Neural crest cell (in vitro differentiated cells): ENCODE measurements around the gene LCE4A. TPM values are rescaled to one million over a fixed set of nuclear protein-coding genes. Genes with fewer than 3 reads are reported as not detected.
"Not testable (repeated sequence)": the region's sequence is repeated elsewhere in the genome, so short reads cannot be mapped to it uniquely, and the experiment has no call there.

Experiments used
- DNase-seq: peaks from one replicate; pipeline ENCODE4 v3.0.0; 2021; ENCODE audit warnings: low read depth, mixed read lengths, low spot score
- H3K27ac Mint-ChIP-seq: one replicate; pipeline ENCODE4 v1.8.0; 2021; ENCODE audit warnings: mild to moderate bottlenecking, mixed read lengths; ENCODE audit not compliant: unreplicated experiment
- H3K27me3 Mint-ChIP-seq: 2 replicates; pipeline ENCODE4 v1.8.0; 2021; ENCODE audit warnings: low read depth, mild to moderate bottlenecking, mixed read lengths
- H3K36me3 Mint-ChIP-seq: 2 replicates; pipeline ENCODE4 v1.8.0; 2021; ENCODE audit warnings: low read depth, mild to moderate bottlenecking, mixed read lengths
- H3K4me1 Mint-ChIP-seq: 2 replicates; pipeline ENCODE4 v1.8.0; 2021; ENCODE audit warnings: mixed read lengths
- H3K4me3 Mint-ChIP-seq: one replicate; pipeline ENCODE4 v1.8.0; 2021; ENCODE audit warnings: mild to moderate bottlenecking, mixed read lengths
- H3K9me3 Mint-ChIP-seq: 2 replicates; pipeline ENCODE4 v1.8.0; 2021; ENCODE audit warnings: mixed read lengths
- total RNA-seq: library from RNA; stranded (reverse); gene quantifications from 2 replicates; pipeline ENCODE4 v1.2.1, GENCODE V29; 2021
- TF ChIP-seq, protein P1 (sequence below): fragments of 200-600 bp; sonication (generic); conservative IDR thresholded peaks from 2 replicates; pipeline ENCODE4 v1.5.0; 2021; ENCODE audit warnings: antibody characterized with exemption, mild to moderate bottlenecking

Gene LCE4A
- total RNA-seq, 1 donor from 2014 or later = not detected

DNA sequence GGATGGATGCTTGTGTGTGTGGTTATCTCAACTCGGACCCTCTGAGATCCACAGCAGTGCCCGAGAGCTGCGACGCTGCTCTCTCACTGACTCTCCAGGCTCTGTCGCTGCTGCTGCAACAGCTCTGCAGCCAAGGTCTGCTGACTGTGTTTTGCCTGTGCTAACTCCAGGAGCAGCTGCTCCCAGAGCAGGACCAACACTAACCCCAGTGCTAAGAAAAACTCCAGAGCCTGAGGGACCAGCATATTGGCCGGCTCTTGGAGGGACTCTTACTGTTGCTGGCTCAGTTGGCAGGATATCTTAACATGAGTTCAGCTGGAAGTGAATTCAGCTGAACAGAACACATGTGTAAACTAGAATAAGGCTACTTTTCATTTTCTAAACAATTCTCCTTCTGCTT lies 28.5 kb upstream of the LCE4A start:
- TF ChIP-seq, protein P1, sequence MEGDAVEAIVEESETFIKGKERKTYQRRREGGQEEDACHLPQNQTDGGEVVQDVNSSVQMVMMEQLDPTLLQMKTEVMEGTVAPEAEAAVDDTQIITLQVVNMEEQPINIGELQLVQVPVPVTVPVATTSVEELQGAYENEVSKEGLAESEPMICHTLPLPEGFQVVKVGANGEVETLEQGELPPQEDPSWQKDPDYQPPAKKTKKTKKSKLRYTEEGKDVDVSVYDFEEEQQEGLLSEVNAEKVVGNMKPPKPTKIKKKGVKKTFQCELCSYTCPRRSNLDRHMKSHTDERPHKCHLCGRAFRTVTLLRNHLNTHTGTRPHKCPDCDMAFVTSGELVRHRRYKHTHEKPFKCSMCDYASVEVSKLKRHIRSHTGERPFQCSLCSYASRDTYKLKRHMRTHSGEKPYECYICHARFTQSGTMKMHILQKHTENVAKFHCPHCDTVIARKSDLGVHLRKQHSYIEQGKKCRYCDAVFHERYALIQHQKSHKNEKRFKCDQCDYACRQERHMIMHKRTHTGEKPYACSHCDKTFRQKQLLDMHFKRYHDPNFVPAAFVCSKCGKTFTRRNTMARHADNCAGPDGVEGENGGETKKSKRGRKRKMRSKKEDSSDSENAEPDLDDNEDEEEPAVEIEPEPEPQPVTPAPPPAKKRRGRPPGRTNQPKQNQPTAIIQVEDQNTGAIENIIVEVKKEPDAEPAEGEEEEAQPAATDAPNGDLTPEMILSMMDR = no peak
- Mint-ChIP-seq H3K27me3 (no peaks in the 10 kb centered on the region), H3K9me3 (peaks cover 27% of the 10 kb centered on the region), H3K4me3 (no peak overlapping the region), H3K27ac (no peak overlapping the region), H3K36me3 (peaks cover 8% of the 10 kb centered on the region), H3K4me1 (no peaks in the 10 kb centered on the region)
- DNase-seq = no peak

DNA sequence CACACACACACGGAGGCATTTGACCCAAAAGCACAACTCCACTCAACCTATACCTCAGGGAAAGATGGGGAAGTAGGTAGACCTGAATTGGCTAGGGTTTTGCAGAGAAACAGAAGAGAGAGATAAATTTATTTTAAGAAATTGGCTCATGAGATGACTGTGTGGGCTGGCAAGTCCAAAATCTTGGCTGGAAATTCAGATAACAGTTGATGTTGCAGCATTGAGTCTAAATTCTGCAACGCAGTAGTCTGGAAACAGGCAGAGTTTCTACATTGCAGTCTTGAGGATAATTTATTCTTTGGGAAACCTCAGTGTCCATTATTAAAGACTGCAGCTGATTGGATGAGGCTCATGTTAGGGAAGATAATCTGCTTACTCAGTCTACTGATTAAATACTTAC lies 26.3 kb upstream of the LCE4A start:
- H3K27me3 Mint-ChIP-seq = no peaks in the 10 kb centered on the region
- no peak overlapping the region for H3K4me3 Mint-ChIP-seq
- H3K9me3 Mint-ChIP-seq = peaks cover 23% of the 10 kb centered on the region
- TF ChIP-seq, protein P1 = no peak
- peaks cover 11% of the 10 kb centered on the region for H3K36me3 Mint-ChIP-seq
- DNase-seq = no peak
- no peak overlapping the region for H3K27ac Mint-ChIP-seq
- H3K4me1 Mint-ChIP-seq = no peaks in the 10 kb centered on the region

DNA sequence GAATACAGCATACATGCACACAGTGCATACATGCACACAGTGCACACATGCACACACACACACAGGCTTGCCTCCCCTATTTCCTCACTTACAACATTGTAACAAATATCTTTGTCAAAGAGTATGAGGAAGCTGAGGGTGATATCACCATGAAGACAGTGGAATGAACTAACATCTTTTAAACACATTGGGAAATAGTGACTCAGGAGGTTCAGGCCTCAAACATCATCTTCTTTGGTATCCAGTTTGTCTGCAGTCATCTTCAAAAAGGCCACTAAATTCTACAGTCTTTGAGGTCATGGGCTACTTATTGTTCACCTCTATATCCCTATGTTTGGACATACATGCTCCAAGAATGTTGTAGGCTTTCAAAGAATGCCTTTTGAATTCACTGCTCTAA lies 24.1 kb upstream of the LCE4A start:
- no peaks in the 10 kb centered on the region for H3K27me3 Mint-ChIP-seq
- peaks cover 18% of the 10 kb centered on the region for H3K9me3 Mint-ChIP-seq
- H3K36me3 Mint-ChIP-seq = peaks cover 10% of the 10 kb centered on the region

DNA sequence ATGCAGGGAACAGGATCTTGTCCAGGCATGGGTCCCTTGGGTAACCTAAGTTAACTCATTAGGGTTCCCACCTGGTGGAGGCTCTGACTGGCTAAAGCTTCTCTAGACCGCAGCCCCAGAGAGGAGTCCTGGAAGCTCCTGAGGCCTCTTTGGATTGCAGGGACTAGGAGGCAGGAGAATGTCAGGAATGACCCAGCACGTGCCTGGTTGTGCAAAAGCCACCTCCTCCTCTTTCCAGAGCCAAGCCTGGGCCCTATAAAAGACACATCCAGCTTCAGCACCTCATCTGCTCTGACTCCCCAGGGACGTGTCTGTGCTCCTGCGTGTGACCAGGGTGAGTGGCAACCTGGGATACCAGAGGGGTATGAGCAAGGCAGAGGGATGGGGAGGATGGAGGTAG lies 22.1 kb upstream of the LCE4A start, which contains the start of gene LCE2B:
Gene LCE2B (plus strand): TSS at position 301 of the 400 bp plus-strand sequence. CDS start 721 bp downstream, outside the sequence.
- not testable (repeated sequence) for H3K4me3 Mint-ChIP-seq, H3K27ac Mint-ChIP-seq, H3K36me3 Mint-ChIP-seq, DNase-seq, H3K27me3 Mint-ChIP-seq, H3K4me1 Mint-ChIP-seq
- H3K9me3 Mint-ChIP-seq = peaks cover 10% of the 10 kb centered on the region

More for the DNA sequence above, 24.1 kb upstream of the LCE4A start:
- H3K4me3 Mint-ChIP-seq = no peak overlapping the region
- TF ChIP-seq, protein P1 = no peak
- H3K27ac Mint-ChIP-seq = no peak overlapping the region
- H3K4me1 Mint-ChIP-seq = no peaks in the 10 kb centered on the region
- no peak for DNase-seq

DNA sequence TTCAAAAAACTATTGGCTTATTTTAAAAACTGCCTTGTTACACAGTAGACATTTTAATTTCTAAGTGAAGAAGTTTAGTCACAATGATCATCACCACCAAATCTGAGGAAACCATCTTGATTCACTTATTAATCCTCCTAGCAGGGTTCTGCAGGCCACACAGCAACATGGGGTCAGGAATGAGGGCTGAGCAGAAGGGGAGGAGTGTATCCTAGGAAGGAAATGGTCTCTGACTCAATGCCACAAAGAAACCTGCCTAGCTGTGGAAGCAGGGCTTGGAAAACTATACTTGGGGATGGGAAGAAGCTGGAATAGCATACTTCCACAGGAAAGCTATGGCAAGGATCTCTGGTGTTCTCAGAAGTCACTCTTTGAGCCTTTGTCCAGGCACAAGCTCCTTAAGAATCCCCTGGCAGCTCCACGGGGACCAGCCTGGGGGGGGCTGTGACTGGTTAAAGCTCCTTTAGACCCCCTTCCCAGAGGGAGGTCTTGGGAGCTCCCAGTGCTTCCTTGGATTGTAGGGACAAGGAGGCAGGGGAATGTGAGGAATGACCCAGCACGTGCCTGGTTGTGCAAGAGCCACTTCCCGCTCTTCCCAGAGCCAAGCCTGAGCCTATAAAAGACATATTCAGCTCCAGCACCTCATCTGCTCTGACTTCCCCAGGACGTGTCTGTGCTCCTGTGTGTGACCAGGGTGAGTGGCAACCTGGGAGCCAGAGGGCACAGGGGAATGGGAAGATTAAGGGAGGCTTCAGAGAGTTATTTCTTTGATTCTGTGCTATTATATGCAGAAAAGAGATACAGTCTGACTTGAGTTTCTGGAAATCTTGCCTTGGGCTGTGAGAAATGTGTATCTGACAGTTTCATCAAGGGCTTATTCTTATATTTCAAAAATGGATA lies 10.0 kb upstream of the LCE4A start, which contains the start of gene LCE2A:
Gene LCE2A (plus strand): TSS at position 645 of the 900 bp plus-strand sequence. CDS start 557 bp downstream, outside the sequence.
- no peak within 1 kb of the TSS for H3K27ac Mint-ChIP-seq
- H3K36me3 Mint-ChIP-seq = peaks cover 10% of the 10 kb centered on the region
- TF ChIP-seq, protein P1 = no peak
- no peaks in the 10 kb centered on the region for H3K4me1 Mint-ChIP-seq
- H3K4me3 Mint-ChIP-seq = no peak within 1 kb of the TSS
- no peaks in the 10 kb centered on the region for H3K27me3 Mint-ChIP-seq
- H3K9me3 Mint-ChIP-seq = peaks cover 25% of the 10 kb centered on the region
- DNase-seq = no peak

DNA sequence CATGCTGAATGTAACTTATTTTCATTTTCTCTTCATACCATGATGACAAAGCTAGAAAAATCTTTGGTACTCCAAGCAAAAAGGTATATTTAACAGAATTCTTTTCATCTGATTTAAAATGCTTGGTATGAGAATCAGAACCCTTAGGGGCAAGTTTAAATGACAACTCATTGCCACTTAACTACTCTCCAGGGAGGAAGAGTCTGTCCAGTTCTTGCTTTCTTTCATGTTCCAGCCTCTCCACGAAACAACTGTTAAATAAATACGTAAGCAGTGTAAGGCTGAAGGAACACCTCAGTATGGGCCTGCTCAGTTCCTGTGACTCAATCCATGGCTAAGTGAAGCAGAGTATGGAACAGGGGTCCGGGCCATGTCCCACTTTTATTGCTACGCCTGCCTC lies 8.2 kb upstream of the LCE4A start:
- H3K27ac Mint-ChIP-seq = no peak overlapping the region
- H3K9me3 Mint-ChIP-seq = peaks cover 22% of the 10 kb centered on the region
- H3K36me3 Mint-ChIP-seq = peaks cover 5% of the 10 kb centered on the region
- TF ChIP-seq, protein P1 = no peak
- H3K4me1 Mint-ChIP-seq = no peaks in the 10 kb centered on the region
- no peak for DNase-seq
- H3K27me3 Mint-ChIP-seq = no peaks in the 10 kb centered on the region
- H3K4me3 Mint-ChIP-seq = no peak overlapping the region
